AG08395 (cell line): ENCODE data around the gene LRRC27.
A peak's percentile ranks its signal among the peaks of the same experiment; 100 is the strongest.
"Not testable (repeated sequence)": the region's sequence is repeated elsewhere in the genome, so short reads cannot be mapped to it uniquely, and the experiment has no call there.

Experiments
- DNase-seq: peaks from one replicate; pipeline ENCODE4 v3.0.0; 2012; ENCODE audit warnings: mixed read lengths, low spot score

LRRC27 gene

GRCh38 chr10:132337854-132338253 is 5.9 kb downstream of the LRRC27 start:
- DNase-seq = not testable (repeated sequence)

- DNase-seq = no peak
Observed at GRCh38 chr10:132338876-132339275, 6.9 kb downstream of the LRRC27 start.

- no peak for DNase-seq
Observed at GRCh38 chr10:132339276-132339675, 7.3 kb downstream of the LRRC27 start.

- DNase-seq = no peak
Observed at GRCh38 chr10:132341017-132341416, 9.0 kb downstream of the LRRC27 start.

- DNase-seq = no peak
Observed at GRCh38 chr10:132341781-132342180, 9.8 kb downstream of the LRRC27 start.

- no peak for DNase-seq
Observed at GRCh38 chr10:132342553-132342952, 10.6 kb downstream of the LRRC27 start.

- DNase-seq = no peak
Observed at GRCh38 chr10:132344386-132344785, 12.4 kb downstream of the LRRC27 start.

- DNase-seq = no peak
Observed at GRCh38 chr10:132345345-132345744, 13.4 kb downstream of the LRRC27 start.

- DNase-seq = no peak
Observed at GRCh38 chr10:132346806-132347205, 14.8 kb downstream of the LRRC27 start.

- no peak for DNase-seq
Observed at GRCh38 chr10:132347211-132347930, 15.4 kb downstream of the LRRC27 start.

GRCh38 chr10:132347931-132348267 is 15.9 kb downstream of the LRRC27 start:
- DNase-seq = no peak

GRCh38 chr10:132349766-132350165 is 17.8 kb downstream of the LRRC27 start:
- DNase-seq = no peak

- no peak for DNase-seq
Observed at GRCh38 chr10:132350391-132350790, 18.4 kb downstream of the LRRC27 start.

- DNase-seq = no peak
Observed at GRCh38 chr10:132350946-132351345, 19.0 kb downstream of the LRRC27 start.

GRCh38 chr10:132351611-132352010 is 19.6 kb downstream of the LRRC27 start:
- DNase-seq = no peak

- DNase-seq = peak; percentile 84
Observed at GRCh38 chr10:132352462-132353308, 20.7 kb downstream of the LRRC27 start.

- no peak for DNase-seq
Observed at GRCh38 chr10:132353456-132354355, 21.7 kb downstream of the LRRC27 start.

GRCh38 chr10:132354356-132355094 is 22.5 kb downstream of the LRRC27 start:
- DNase-seq = no peak

- no peak for DNase-seq
Observed at GRCh38 chr10:132355297-132355696, 23.3 kb downstream of the LRRC27 start.

- DNase-seq = no peak
Observed at GRCh38 chr10:132355754-132356153, 23.8 kb downstream of the LRRC27 start.

GRCh38 chr10:132356621-132357195 is 24.7 kb downstream of the LRRC27 start:
- no peak for DNase-seq
